Body of pancreas (tissue), 4 donors: ENCODE results near the gene ZBTB18.

ENCODE experiments used
- CTCF ChIP-seq, 7 experiments: fragments of 450-650 bp in 4 of 7; fragments of 200-600 bp in 3 of 7; sonication (generic) in 3 of 7; IDR thresholded peaks; one replicate each; pipeline ENCODE4 v1.5.1; 2016 to 2019; ENCODE audit warnings: antibody characterized with exemption in 7 of 7
- POLR2A ChIP-seq, 3 donors: fragments of 450-650 bp; IDR thresholded peaks; one replicate each; pipeline ENCODE4 v1.6.1; 2016; ENCODE audit warnings: antibody characterized with exemption in 3 of 3, mild to moderate bottlenecking in 2 of 3

- TF ChIP-seq CTCF (IDR thresholded peaks at IDR 0.05) (no peak), POLR2A (IDR thresholded peaks at IDR 0.05) (no peak)
These were observed 31.0 kb upstream of the ZBTB18 start for GRCh38 chr1:244019982-244020485.
